Measurements from ENCODE around the gene NKAIN2.

DNA sequence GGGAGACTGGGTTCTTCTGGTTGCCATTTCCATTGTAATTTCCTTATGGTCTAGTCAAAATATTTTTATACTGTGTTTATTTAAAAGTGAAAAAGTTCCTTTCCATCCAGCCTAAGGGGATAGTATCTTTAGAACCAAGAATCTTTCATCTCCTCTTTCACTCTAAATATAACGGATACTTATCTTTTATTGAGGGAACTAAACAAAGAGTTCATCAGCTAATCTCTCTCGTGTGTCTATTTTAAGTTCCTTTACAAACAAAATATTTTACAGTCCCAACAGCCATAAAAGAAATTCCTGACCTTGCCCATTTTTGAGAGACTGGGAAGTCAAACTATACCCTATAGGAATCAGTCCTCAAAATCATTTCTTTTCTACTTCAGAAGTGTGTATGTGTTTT, 232.7 kb downstream of the NKAIN2 start:
- no peak for TF ChIP-seq TCF7L2 (IDR thresholded peaks at IDR 0.05; ENCODE audit: borderline replicate concordance, extremely low read depth, insufficient read depth, insufficient read length)
- no peak for TF ChIP-seq POLR2A (IDR thresholded peaks at IDR 0.05; ENCODE audit: borderline replicate concordance, extremely low read depth, insufficient read depth, insufficient read length)
- no peak for TF ChIP-seq EZH2 (IDR thresholded peaks at IDR 0.05)
- no peak for TF ChIP-seq FOSL1 (IDR thresholded peaks at IDR 0.05; ENCODE audit: low read depth)
- TF ChIP-seq, protein P1, sequence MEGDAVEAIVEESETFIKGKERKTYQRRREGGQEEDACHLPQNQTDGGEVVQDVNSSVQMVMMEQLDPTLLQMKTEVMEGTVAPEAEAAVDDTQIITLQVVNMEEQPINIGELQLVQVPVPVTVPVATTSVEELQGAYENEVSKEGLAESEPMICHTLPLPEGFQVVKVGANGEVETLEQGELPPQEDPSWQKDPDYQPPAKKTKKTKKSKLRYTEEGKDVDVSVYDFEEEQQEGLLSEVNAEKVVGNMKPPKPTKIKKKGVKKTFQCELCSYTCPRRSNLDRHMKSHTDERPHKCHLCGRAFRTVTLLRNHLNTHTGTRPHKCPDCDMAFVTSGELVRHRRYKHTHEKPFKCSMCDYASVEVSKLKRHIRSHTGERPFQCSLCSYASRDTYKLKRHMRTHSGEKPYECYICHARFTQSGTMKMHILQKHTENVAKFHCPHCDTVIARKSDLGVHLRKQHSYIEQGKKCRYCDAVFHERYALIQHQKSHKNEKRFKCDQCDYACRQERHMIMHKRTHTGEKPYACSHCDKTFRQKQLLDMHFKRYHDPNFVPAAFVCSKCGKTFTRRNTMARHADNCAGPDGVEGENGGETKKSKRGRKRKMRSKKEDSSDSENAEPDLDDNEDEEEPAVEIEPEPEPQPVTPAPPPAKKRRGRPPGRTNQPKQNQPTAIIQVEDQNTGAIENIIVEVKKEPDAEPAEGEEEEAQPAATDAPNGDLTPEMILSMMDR (IDR thresholded peaks at IDR 0.05 in 2 of 3, conservative IDR thresholded peaks at IDR 0.05 in 1 of 3; ENCODE audit: borderline replicate concordance in 1 of 3, insufficient read depth in 1 of 3, low read depth in 2 of 3, low read length in 2 of 3), result no peak
- no peak for TF ChIP-seq CEBPB (IDR thresholded peaks at IDR 0.05; ENCODE audit: low read depth)
- TF ChIP-seq SIN3A (IDR thresholded peaks at IDR 0.05; ENCODE audit: low read depth), result no peak
- TF ChIP-seq, protein P2, sequence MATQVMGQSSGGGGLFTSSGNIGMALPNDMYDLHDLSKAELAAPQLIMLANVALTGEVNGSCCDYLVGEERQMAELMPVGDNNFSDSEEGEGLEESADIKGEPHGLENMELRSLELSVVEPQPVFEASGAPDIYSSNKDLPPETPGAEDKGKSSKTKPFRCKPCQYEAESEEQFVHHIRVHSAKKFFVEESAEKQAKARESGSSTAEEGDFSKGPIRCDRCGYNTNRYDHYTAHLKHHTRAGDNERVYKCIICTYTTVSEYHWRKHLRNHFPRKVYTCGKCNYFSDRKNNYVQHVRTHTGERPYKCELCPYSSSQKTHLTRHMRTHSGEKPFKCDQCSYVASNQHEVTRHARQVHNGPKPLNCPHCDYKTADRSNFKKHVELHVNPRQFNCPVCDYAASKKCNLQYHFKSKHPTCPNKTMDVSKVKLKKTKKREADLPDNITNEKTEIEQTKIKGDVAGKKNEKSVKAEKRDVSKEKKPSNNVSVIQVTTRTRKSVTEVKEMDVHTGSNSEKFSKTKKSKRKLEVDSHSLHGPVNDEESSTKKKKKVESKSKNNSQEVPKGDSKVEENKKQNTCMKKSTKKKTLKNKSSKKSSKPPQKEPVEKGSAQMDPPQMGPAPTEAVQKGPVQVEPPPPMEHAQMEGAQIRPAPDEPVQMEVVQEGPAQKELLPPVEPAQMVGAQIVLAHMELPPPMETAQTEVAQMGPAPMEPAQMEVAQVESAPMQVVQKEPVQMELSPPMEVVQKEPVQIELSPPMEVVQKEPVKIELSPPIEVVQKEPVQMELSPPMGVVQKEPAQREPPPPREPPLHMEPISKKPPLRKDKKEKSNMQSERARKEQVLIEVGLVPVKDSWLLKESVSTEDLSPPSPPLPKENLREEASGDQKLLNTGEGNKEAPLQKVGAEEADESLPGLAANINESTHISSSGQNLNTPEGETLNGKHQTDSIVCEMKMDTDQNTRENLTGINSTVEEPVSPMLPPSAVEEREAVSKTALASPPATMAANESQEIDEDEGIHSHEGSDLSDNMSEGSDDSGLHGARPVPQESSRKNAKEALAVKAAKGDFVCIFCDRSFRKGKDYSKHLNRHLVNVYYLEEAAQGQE (IDR thresholded peaks at IDR 0.05; ENCODE audit: low read depth), result no peak
- TF ChIP-seq ZNF274 (IDR thresholded peaks at IDR 0.05; ENCODE audit: low read depth, low read length), result no peak
